ENCODE results near the gene POLR3E.
"Not testable (repeated sequence)": the region's sequence is repeated elsewhere in the genome, so short reads cannot be mapped to it uniquely, and the experiment has no call there.

Gene POLR3E

GRCh38 chr16:22336581-22336980 lies 39.4 kb downstream of the POLR3E start:
- DNase-seq = no peak

DNA sequence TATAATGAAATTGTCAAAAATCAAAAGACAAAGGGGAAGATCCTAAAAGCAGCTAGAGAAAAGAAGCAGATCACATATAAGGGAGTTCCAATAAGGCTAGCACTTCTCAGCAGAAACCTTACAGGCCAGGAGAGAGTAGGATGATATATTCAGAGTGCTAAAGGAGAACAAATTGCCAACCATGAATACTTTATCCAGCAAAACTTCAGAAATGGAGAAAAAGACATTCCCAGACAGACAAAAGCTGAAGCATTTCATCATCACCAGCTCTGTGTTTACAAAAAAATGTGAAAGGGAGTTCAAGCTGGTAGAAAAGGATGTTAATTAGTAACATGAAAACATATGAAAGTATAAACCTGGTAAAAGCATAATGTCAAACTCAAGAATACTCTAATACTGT lies 39.8 kb downstream of the POLR3E start:
- no peak for DNase-seq

DNA sequence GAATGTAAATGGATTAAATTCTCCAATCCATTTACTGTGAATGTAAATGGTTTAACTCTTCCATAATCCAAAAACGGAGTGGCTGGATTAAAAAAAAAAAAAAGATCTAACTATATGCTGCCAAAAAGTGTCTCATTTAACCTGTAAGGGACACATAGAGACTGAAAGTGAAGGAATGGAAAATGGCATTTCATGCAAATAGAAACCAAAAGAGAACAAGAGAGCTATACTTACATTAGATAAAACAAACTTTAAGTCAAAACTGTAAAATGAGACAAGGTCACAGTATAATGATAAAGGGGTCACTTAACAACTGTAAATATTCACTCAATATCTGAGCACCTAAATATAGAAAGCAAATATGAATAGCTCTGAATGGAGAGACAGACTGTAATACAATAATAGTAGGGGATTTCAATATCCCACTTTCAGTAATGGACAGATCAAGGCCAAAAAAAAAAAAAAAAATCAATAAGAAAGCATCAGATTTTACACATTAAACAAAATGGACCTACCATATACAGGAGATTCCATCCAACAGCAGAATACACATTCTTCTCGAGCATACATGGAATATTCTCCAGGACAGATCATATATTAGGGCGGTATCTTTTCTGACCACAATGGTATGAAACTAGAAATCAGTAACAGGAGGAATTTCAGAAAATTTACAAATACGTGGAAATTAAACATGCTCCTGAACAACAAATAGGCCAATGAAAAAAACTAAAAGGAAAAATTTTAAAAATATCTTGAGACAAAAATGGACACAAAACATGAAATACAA lies 40.8 kb downstream of the POLR3E start:
- DNase-seq = peak; percentile 15

DNA sequence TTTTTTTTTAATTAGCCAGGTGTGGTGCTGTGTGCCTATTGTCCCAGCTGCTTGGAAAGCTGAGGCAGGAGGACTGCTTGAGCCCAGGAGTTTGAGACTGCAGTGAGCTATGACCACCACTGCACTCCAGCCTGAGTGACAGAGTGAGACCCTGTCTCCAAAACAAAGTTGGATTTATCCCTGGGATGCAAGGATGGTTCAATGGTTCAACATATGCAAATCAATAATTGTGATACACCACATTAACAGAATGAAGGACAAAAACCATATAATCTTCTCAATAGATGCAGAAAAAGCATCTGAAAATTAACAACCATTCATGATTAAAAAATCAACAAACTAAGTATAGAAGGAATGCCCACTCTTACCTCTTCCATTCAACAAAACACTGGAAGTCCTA lies 43.7 kb downstream of the POLR3E start:
- no peak for DNase-seq

DNA sequence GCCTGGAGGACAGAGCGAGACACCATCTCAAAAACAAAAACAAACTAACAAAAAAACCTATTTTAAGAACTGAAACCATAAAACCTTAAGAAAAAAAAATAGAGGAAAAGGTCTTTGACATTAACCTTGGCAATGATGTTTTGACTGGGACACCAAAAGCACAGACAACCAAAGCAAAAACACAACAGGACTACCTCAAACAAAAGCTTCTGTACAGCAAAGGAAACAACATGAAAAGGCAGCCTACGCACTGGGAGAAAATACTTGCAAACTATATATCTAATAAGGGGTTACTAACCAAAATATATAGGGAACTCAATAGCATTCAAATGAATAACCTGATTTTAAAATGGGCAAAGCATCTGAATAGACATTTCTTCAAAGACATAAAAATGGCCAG lies 44.9 kb downstream of the POLR3E start:
- no peak for DNase-seq

DNA sequence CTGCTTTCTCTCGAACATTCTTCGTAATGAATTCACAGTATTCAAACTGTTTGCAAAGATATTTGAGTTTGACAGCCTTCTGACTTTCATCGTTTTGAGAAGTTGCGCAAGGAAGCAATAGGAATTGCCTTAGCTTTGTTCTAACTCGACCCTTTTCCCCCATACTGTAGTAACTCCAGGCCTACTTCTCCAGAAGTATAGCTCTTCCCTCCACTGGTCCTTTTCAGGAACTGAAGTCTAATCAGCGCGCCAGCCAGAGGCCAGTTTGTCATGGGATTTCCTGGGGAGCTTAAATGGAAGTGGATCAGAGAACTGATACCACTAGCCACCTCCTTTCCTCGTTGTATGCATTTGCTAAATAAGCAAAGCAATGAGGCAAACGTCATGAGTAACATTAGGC lies 49.3 kb downstream of the POLR3E start:
- DNase-seq = peak; percentile 89

- no peak for DNase-seq
Observed at GRCh38 chr16:22347100-22347820, 50.1 kb downstream of the POLR3E start.

DNA sequence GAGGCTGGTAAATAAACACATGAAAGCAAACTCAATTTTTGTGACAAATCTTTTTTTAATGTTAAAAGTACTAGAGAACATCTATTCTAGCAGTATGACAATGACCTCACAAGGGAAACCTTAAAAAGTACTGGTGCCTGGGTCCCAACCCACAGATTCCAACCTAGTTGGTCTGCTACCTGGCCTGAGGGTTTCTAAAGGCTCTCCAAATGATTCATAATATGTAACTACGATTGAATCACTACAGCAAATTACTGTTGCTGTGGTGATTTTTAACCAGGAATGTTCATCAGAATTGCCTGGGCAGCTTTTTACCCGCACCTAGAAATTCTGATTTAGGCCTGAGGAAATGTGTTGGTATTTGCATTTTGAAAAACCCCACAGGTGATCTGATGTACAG lies 51.1 kb downstream of the POLR3E start:
- DNase-seq = no peak

DNA sequence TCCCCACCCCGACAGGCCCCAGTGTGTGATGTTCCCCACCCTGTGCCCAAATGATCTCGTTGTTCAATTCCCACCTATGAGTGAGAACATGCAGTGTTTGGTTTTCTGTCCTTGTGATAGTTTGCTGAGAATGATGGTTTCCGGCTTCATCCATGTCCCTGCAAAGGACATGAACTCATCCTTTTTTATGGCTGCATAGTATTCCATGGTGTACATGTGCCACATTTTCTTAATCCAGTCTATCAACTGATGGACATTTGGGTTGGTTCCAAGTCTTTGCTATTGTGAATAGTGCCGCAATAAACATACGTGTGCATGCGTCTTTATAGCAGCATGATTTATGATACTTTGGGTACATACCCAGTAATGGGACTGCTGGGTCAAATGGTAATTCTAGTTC lies 53.8 kb downstream of the POLR3E start:
- not testable (repeated sequence) for DNase-seq

GRCh38 chr16:22352140-22352539 lies 54.9 kb downstream of the POLR3E start:
- no peak for DNase-seq

GRCh38 chr16:22352723-22353122 lies 55.5 kb downstream of the POLR3E start:
- no peak for DNase-seq

- peak; percentile 84 for DNase-seq
Observed at GRCh38 chr16:22353191-22353919, 56.1 kb downstream of the POLR3E start.

DNA sequence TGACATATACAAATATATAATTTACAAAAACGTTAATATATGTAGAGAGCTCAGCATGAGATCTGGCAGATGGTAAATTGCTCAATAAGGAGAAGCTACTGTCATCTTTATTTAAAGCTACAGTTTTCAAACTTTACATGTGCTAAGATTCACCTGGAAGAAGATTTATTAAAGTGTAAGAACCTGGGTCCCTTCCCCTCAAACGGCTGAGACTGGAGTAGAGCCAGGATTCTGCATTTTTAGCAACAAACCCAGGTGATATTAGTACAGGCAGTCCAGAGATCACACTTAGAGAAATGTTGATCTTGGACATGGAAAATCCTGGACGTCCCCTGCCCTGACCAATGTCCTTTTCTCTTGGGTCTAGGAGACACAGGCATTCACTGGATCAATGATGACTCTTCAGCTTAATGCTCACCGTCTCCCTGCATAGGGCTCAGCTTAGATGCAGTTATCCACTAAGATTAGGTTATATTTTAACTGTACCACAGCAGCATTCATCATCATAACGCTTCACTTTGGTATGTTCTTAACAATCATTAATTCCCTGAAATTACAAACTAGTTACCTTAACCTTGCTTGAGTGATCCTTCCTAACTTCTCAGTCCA lies 56.8 kb downstream of the POLR3E start:
- no peak for DNase-seq

DNA sequence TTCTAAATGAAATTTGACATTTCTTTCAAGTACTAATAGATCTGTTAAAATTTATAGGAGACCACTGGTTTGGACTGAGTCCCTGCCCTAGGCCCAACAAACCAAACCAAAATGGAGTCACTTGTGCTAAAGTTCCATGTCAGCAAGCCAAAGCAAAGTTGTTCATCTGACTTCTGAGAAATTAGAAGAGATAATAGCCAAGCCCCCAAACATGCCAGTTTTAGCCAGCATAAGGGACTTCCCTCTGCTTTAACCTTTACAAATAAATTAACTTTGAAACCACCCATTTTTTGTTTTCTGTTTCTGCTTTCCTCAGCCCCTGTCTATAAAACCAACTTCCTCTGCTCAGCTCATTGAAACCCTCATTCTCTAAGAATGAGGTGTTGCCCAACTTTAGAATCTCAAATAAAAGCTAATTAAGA lies 58.3 kb downstream of the POLR3E start:
- DNase-seq = peak; percentile 79

- DNase-seq = no peak
Observed at GRCh38 chr16:22356930-22357634, 59.9 kb downstream of the POLR3E start.

- no peak for DNase-seq
Observed at GRCh38 chr16:22357635-22357971, 60.4 kb downstream of the POLR3E start.

GRCh38 chr16:22358000-22358399 lies 60.8 kb downstream of the POLR3E start:
- no peak for DNase-seq

GRCh38 chr16:22359679-22360078 lies 62.5 kb downstream of the POLR3E start:
- DNase-seq = no peak

DNA sequence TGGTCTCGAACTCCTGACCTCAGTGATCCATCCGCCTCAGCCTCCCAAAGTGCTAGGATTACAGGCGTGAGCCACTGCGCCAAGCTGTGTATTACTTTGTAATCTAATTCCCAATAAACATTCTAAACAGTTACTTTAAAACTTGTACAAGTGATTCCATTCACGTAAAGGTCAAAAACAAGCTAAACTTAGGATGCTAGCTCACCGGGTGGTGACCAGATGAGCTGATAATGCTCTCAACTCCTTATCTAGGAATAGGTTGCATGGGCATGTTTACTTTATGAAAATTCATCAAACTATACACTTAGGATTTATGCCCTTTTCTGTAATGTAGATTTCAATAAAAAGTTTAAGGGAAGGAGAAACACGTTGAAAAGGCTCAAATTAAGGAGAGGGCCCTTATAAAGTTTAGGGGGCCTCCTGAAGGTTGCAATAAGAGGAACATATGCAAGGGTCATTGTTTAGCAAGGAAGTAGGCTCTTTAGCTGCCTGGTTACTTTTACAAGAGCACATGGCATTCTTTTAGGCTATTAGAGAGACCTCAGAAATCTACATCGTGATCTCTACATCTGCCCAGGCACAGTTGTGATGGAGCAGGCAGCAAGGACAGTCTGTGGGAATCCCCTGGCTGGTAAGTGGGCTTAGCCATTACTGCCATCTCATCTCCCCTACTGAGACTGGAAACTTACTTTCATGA lies 63.9 kb downstream of the POLR3E start:
- DNase-seq = peak; percentile 27

DNA sequence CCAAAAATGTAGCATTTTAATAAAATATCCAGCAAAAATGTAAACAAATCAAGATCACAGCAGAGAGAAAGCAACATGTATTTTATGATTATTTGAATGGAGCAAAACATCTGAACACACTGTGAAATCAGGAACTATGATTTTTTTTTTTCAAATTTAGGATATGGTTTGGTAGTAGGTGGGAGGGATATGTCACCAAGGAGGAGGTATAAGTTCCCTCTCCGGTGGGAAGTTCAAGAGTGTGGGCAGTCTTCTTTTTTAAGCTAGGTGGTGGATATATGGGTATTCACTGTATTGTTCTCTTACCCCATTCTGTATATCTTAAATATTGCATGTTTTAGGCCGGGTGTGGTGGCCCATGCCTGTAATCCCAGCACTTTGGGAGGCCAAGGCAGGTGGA lies 67.0 kb downstream of the POLR3E start:
- no peak for DNase-seq

GRCh38 chr16:22366371-22366770 lies 69.2 kb downstream of the POLR3E start:
- no peak for DNase-seq

DNA sequence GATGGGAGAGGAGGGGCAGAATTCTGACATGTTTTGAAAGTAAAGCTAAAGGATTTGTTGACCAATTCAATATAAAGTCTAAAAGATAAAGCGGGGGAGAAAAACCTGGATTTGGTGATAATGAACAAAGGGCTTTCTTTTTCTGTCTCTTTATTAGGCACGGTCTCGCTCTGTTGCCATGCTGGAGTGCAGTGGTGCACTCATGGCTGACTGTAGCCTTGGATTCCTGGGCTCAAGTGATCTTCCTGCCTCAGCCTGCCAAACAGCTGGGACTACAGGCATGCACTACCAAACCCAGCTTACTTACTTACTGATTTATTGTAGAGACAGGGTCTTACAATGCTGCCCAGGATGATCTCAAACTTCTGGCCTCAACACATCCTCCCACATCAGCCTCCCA lies 69.7 kb downstream of the POLR3E start:
- no peak for DNase-seq

Data from suppressor macrophage treated with lipopolysaccharide for 4 hours (primary cell).